Measurements from ENCODE around the gene SLAMF1.
"Not testable (repeated sequence)": the region's sequence is repeated elsewhere in the genome, so short reads cannot be mapped to it uniquely, and the experiment has no call there.

Gene SLAMF1

GRCh38 chr1:160646711-160647328 is at the start of gene SLAMF1:
Gene SLAMF1 (minus strand): TSS chr1:160647044. CDS start chr1:160646945, 99 bp downstream.
- H3K27me3 ChIP-seq (ENCODE audit: control insufficient read depth in 1 of 2, insufficient read depth in 2 of 2, low read length in 2 of 2) = no peaks in the 10 kb centered on the region
- no peaks in the 10 kb centered on the region for H3K36me3 ChIP-seq (ENCODE audit: control insufficient read depth in 1 of 2, insufficient read depth in 2 of 2, low read length in 2 of 2)
- H3K9ac ChIP-seq (ENCODE audit: low read depth in 1 of 2, low read length in 2 of 2) = peak within 1 kb of the TSS; percentile 31 to 58
- H3K27ac ChIP-seq (ENCODE audit: low read depth, low read length) = no peak within 1 kb of the TSS
- H3K4me1 ChIP-seq (ENCODE audit: control insufficient read depth in 1 of 2, insufficient read depth in 2 of 2, low read length in 2 of 2) = peaks cover 0 to 2% of the 10 kb centered on the region in 2 donors
- peak within 1 kb of the TSS; percentile 55 to 68 for H3K4me3 ChIP-seq (ENCODE audit: low read depth in 1 of 2, low read length in 2 of 2)
- no peaks in the 10 kb centered on the region for H3K9me3 ChIP-seq (ENCODE audit: control insufficient read depth in 1 of 2, low read length in 2 of 2)

- not testable (repeated sequence) for H3K9me3 ChIP-seq (ENCODE audit: control insufficient read depth in 1 of 2, low read length in 2 of 2); H3K27me3 ChIP-seq (ENCODE audit: control insufficient read depth in 1 of 2, insufficient read depth in 2 of 2, low read length in 2 of 2); H3K36me3 ChIP-seq (ENCODE audit: control insufficient read depth in 1 of 2, insufficient read depth in 2 of 2, low read length in 2 of 2); H3K27ac ChIP-seq (ENCODE audit: low read depth, low read length); H3K9ac ChIP-seq (ENCODE audit: low read depth in 1 of 2, low read length in 2 of 2); H3K4me3 ChIP-seq (ENCODE audit: low read depth in 1 of 2, low read length in 2 of 2); H3K4me1 ChIP-seq (ENCODE audit: control insufficient read depth in 1 of 2, insufficient read depth in 2 of 2, low read length in 2 of 2)
Measured at GRCh38 chr1:160692390-160692789, 45.5 kb upstream of the SLAMF1 start.

GRCh38 chr1:160685266-160685665 is 38.4 kb upstream of the SLAMF1 start:
- no peak overlapping the region for H3K9ac ChIP-seq (ENCODE audit: low read depth in 1 of 2, low read length in 2 of 2)

GRCh38 chr1:160682983-160683865 is 36.4 kb upstream of the SLAMF1 start:
- Histone ChIP-seq H3K27me3 (ENCODE audit: control insufficient read depth in 1 of 2, insufficient read depth in 2 of 2, low read length in 2 of 2) (no peaks in the 10 kb centered on the region), H3K9ac (ENCODE audit: low read depth in 1 of 2, low read length in 2 of 2) (no peak overlapping the region), H3K27ac (ENCODE audit: low read depth, low read length) (no peak overlapping the region), H3K9me3 (ENCODE audit: control insufficient read depth in 1 of 2, low read length in 2 of 2) (no peaks in the 10 kb centered on the region), H3K4me1 (ENCODE audit: control insufficient read depth in 1 of 2, insufficient read depth in 2 of 2, low read length in 2 of 2) (peaks cover 19 to 32% of the 10 kb centered on the region in 2 donors), H3K36me3 (ENCODE audit: control insufficient read depth in 1 of 2, insufficient read depth in 2 of 2, low read length in 2 of 2) (peaks cover 0 to 2% of the 10 kb centered on the region in 2 donors), H3K4me3 (ENCODE audit: low read depth in 1 of 2, low read length in 2 of 2) (peak overlapping the region in 1 of 2 donors; percentile 40)

More at GRCh38 chr1:160685266-160685665, 38.4 kb upstream of the SLAMF1 start:
- Histone ChIP-seq H3K4me3 (ENCODE audit: low read depth in 1 of 2, low read length in 2 of 2) (no peak overlapping the region), H3K4me1 (ENCODE audit: control insufficient read depth in 1 of 2, insufficient read depth in 2 of 2, low read length in 2 of 2) (peaks cover 19 to 32% of the 10 kb centered on the region in 2 donors), H3K36me3 (ENCODE audit: control insufficient read depth in 1 of 2, insufficient read depth in 2 of 2, low read length in 2 of 2) (no peaks in the 10 kb centered on the region), H3K9me3 (ENCODE audit: control insufficient read depth in 1 of 2, low read length in 2 of 2) (no peaks in the 10 kb centered on the region), H3K27me3 (ENCODE audit: control insufficient read depth in 1 of 2, insufficient read depth in 2 of 2, low read length in 2 of 2) (no peaks in the 10 kb centered on the region), H3K27ac (ENCODE audit: low read depth, low read length) (no peak overlapping the region)

- peak overlapping the region in 1 of 2 donors; percentile 16 for H3K9ac ChIP-seq (ENCODE audit: low read depth in 1 of 2, low read length in 2 of 2)
- H3K9me3 ChIP-seq (ENCODE audit: control insufficient read depth in 1 of 2, low read length in 2 of 2) = no peaks in the 10 kb centered on the region
- no peaks in the 10 kb centered on the region for H3K27me3 ChIP-seq (ENCODE audit: control insufficient read depth in 1 of 2, insufficient read depth in 2 of 2, low read length in 2 of 2)
- H3K4me3 ChIP-seq (ENCODE audit: low read depth in 1 of 2, low read length in 2 of 2) = no peak overlapping the region
- peaks cover 19 to 32% of the 10 kb centered on the region in 2 donors for H3K4me1 ChIP-seq (ENCODE audit: control insufficient read depth in 1 of 2, insufficient read depth in 2 of 2, low read length in 2 of 2)
- peaks cover 0 to 3% of the 10 kb centered on the region in 2 donors for H3K36me3 ChIP-seq (ENCODE audit: control insufficient read depth in 1 of 2, insufficient read depth in 2 of 2, low read length in 2 of 2)
- no peak overlapping the region for H3K27ac ChIP-seq (ENCODE audit: low read depth, low read length)
Measured at GRCh38 chr1:160681891-160682140, 35.0 kb upstream of the SLAMF1 start.

- Histone ChIP-seq H3K27me3 (ENCODE audit: control insufficient read depth in 1 of 2, insufficient read depth in 2 of 2, low read length in 2 of 2) (no peaks in the 10 kb centered on the region), H3K9ac (ENCODE audit: low read depth in 1 of 2, low read length in 2 of 2) (peak overlapping the region in 1 of 2 donors; percentile 16), H3K9me3 (ENCODE audit: control insufficient read depth in 1 of 2, low read length in 2 of 2) (no peaks in the 10 kb centered on the region), H3K4me3 (ENCODE audit: low read depth in 1 of 2, low read length in 2 of 2) (no peak overlapping the region), H3K36me3 (ENCODE audit: control insufficient read depth in 1 of 2, insufficient read depth in 2 of 2, low read length in 2 of 2) (peaks cover 0 to 3% of the 10 kb centered on the region in 2 donors), H3K4me1 (ENCODE audit: control insufficient read depth in 1 of 2, insufficient read depth in 2 of 2, low read length in 2 of 2) (peaks cover 19 to 32% of the 10 kb centered on the region in 2 donors), H3K27ac (ENCODE audit: low read depth, low read length) (no peak overlapping the region)
Measured at GRCh38 chr1:160681066-160681890, 34.4 kb upstream of the SLAMF1 start.

- H3K4me1 ChIP-seq (ENCODE audit: control insufficient read depth in 1 of 2, insufficient read depth in 2 of 2, low read length in 2 of 2) = peaks cover 20 to 33% of the 10 kb centered on the region in 2 donors
- H3K36me3 ChIP-seq (ENCODE audit: control insufficient read depth in 1 of 2, insufficient read depth in 2 of 2, low read length in 2 of 2) = peaks cover 0 to 3% of the 10 kb centered on the region in 2 donors
- no peaks in the 10 kb centered on the region for H3K9me3 ChIP-seq (ENCODE audit: control insufficient read depth in 1 of 2, low read length in 2 of 2)
- no peak overlapping the region for H3K9ac ChIP-seq (ENCODE audit: low read depth in 1 of 2, low read length in 2 of 2)
- H3K27me3 ChIP-seq (ENCODE audit: control insufficient read depth in 1 of 2, insufficient read depth in 2 of 2, low read length in 2 of 2) = no peaks in the 10 kb centered on the region
- H3K27ac ChIP-seq (ENCODE audit: low read depth, low read length) = no peak overlapping the region
- no peak overlapping the region for H3K4me3 ChIP-seq (ENCODE audit: low read depth in 1 of 2, low read length in 2 of 2)
Measured at GRCh38 chr1:160680399-160680798, 33.6 kb upstream of the SLAMF1 start.

- no peaks in the 10 kb centered on the region for H3K27me3 ChIP-seq (ENCODE audit: control insufficient read depth in 1 of 2, insufficient read depth in 2 of 2, low read length in 2 of 2)
- H3K4me3 ChIP-seq (ENCODE audit: low read depth in 1 of 2, low read length in 2 of 2) = no peak overlapping the region
- no peaks in the 10 kb centered on the region for H3K9me3 ChIP-seq (ENCODE audit: control insufficient read depth in 1 of 2, low read length in 2 of 2)
- peaks cover 0 to 3% of the 10 kb centered on the region in 2 donors for H3K36me3 ChIP-seq (ENCODE audit: control insufficient read depth in 1 of 2, insufficient read depth in 2 of 2, low read length in 2 of 2)
- H3K27ac ChIP-seq (ENCODE audit: low read depth, low read length) = no peak overlapping the region
- H3K4me1 ChIP-seq (ENCODE audit: control insufficient read depth in 1 of 2, insufficient read depth in 2 of 2, low read length in 2 of 2) = peaks cover 23 to 35% of the 10 kb centered on the region in 2 donors
- no peak overlapping the region for H3K9ac ChIP-seq (ENCODE audit: low read depth in 1 of 2, low read length in 2 of 2)
Measured at GRCh38 chr1:160679893-160680292, 33.0 kb upstream of the SLAMF1 start.

GRCh38 chr1:160676869-160677597 is 30.2 kb upstream of the SLAMF1 start:
- Histone ChIP-seq H3K9ac (ENCODE audit: low read depth in 1 of 2, low read length in 2 of 2) (no peak overlapping the region), H3K27me3 (ENCODE audit: control insufficient read depth in 1 of 2, insufficient read depth in 2 of 2, low read length in 2 of 2) (no peaks in the 10 kb centered on the region)

More at GRCh38 chr1:160676869-160677597, 30.2 kb upstream of the SLAMF1 start:
- no peak overlapping the region for H3K4me3 ChIP-seq (ENCODE audit: low read depth in 1 of 2, low read length in 2 of 2)
- H3K36me3 ChIP-seq (ENCODE audit: control insufficient read depth in 1 of 2, insufficient read depth in 2 of 2, low read length in 2 of 2) = peaks cover 0 to 3% of the 10 kb centered on the region in 2 donors
- no peaks in the 10 kb centered on the region for H3K9me3 ChIP-seq (ENCODE audit: control insufficient read depth in 1 of 2, low read length in 2 of 2)
- H3K27ac ChIP-seq (ENCODE audit: low read depth, low read length) = no peak overlapping the region
- peaks cover 4 to 19% of the 10 kb centered on the region in 2 donors for H3K4me1 ChIP-seq (ENCODE audit: control insufficient read depth in 1 of 2, insufficient read depth in 2 of 2, low read length in 2 of 2)
